Progenitor cell of endocrine pancreas (in vitro differentiated cells): Measurements from ENCODE around the gene TTC27. TPM values are rescaled to one million over a fixed set of nuclear protein-coding genes. Genes with fewer than 3 reads are reported as not detected.
"Not testable (repeated sequence)": the region's sequence is repeated elsewhere in the genome, so short reads cannot be mapped to it uniquely, and the experiment has no call there.

Source experiments
- DNase-seq: peaks from one replicate; pipeline ENCODE4 v3.0.0; 2021; ENCODE audit warnings: low spot score; ENCODE audit not compliant: unreplicated experiment
- H3K27ac Mint-ChIP-seq: 2 replicates; pipeline ENCODE4 v1.8.0; 2021; ENCODE audit warnings: mild to moderate bottlenecking, moderate library complexity, mixed read lengths
- H3K27me3 Mint-ChIP-seq: 2 replicates; pipeline ENCODE4 v1.8.0; 2021; ENCODE audit warnings: mixed read lengths
- H3K36me3 Mint-ChIP-seq: 2 replicates; pipeline ENCODE4 v1.8.0; 2022; ENCODE audit warnings: mixed read lengths; ENCODE audit not compliant: insufficient read depth
- H3K4me1 Mint-ChIP-seq: 2 replicates; pipeline ENCODE4 v1.8.0; 2021; ENCODE audit warnings: low read depth, mixed read lengths
- H3K4me3 Mint-ChIP-seq: 2 replicates; pipeline ENCODE4 v1.8.0; 2021; ENCODE audit warnings: low read depth, mild to moderate bottlenecking, moderate library complexity, mixed read lengths
- H3K9me3 Mint-ChIP-seq: 2 replicates; pipeline ENCODE4 v1.8.0; 2021; ENCODE audit warnings: low read depth, mixed read lengths
- CTCF ChIP-seq: fragments of 200-600 bp; sonication (generic); IDR thresholded peaks from one replicate; pipeline ENCODE4 v1.5.0; 2021; ENCODE audit warnings: antibody characterized with exemption, mild to moderate bottlenecking; ENCODE audit not compliant: unreplicated experiment
- total RNA-seq: library from RNA; stranded (reverse); gene quantifications from 2 replicates; pipeline ENCODE4 v1.2.1, GENCODE V29; 2021

Gene TTC27
- total RNA-seq, 1 donor from 2014 or later: 20.5 TPM

GRCh38 chr2:32723467-32724079 lies 95.7 kb downstream of the TTC27 start:
- DNase-seq: no peak
- Mint-ChIP-seq H3K4me1 (no peaks in the 10 kb centered on the region), H3K4me3 (no peak overlapping the region), H3K36me3 (peaks cover 20% of the 10 kb centered on the region), H3K27ac (no peak overlapping the region), H3K27me3 (no peaks in the 10 kb centered on the region), H3K9me3 (peaks cover 14% of the 10 kb centered on the region)
- TF ChIP-seq CTCF: no peak

- H3K4me1 Mint-ChIP-seq, H3K4me3 Mint-ChIP-seq, H3K27ac Mint-ChIP-seq, DNase-seq, H3K27me3 Mint-ChIP-seq: not testable (repeated sequence)
- Mint-ChIP-seq H3K36me3 (peaks cover 22% of the 10 kb centered on the region), H3K9me3 (peaks cover 14% of the 10 kb centered on the region)
Measured at GRCh38 chr2:32726678-32727077, 98.8 kb downstream of the TTC27 start.

GRCh38 chr2:32727157-32727556 lies 99.3 kb downstream of the TTC27 start:
- no peak for DNase-seq
- Mint-ChIP-seq H3K27ac (no peak overlapping the region), H3K4me3 (no peak overlapping the region), H3K9me3 (peaks cover 14% of the 10 kb centered on the region), H3K36me3 (peaks cover 22% of the 10 kb centered on the region), H3K27me3 (no peaks in the 10 kb centered on the region), H3K4me1 (no peaks in the 10 kb centered on the region)
- no peak for TF ChIP-seq CTCF

GRCh38 chr2:32730958-32731357 lies 103.1 kb downstream of the TTC27 start:
- H3K4me1 Mint-ChIP-seq, H3K9me3 Mint-ChIP-seq, H3K27me3 Mint-ChIP-seq, H3K27ac Mint-ChIP-seq, DNase-seq, H3K4me3 Mint-ChIP-seq: not testable (repeated sequence)
- H3K36me3 Mint-ChIP-seq: peaks cover 14% of the 10 kb centered on the region

- Mint-ChIP-seq H3K27me3 (no peaks in the 10 kb centered on the region), H3K4me3 (no peak overlapping the region), H3K27ac (no peak overlapping the region), H3K9me3 (no peaks in the 10 kb centered on the region), H3K4me1 (no peaks in the 10 kb centered on the region), H3K36me3 (peaks cover 9% of the 10 kb centered on the region)
- no peak for TF ChIP-seq CTCF
- DNase-seq: no peak
Measured at GRCh38 chr2:32732120-32732519, 104.3 kb downstream of the TTC27 start.

- DNase-seq: no peak
- Mint-ChIP-seq H3K9me3 (no peaks in the 10 kb centered on the region), H3K27ac (no peak overlapping the region), H3K27me3 (no peaks in the 10 kb centered on the region), H3K4me1 (no peaks in the 10 kb centered on the region), H3K4me3 (no peak overlapping the region), H3K36me3 (peaks cover 9% of the 10 kb centered on the region)
- TF ChIP-seq CTCF: no peak
Measured at GRCh38 chr2:32732912-32733472, 105.1 kb downstream of the TTC27 start.
